Activated CD4-positive, CD25-positive, alpha-beta regulatory T cell (primary cell): Measurements from ENCODE around the gene ARPC2.
"Not testable (repeated sequence)": the region's sequence is repeated elsewhere in the genome, so short reads cannot be mapped to it uniquely, and the experiment has no call there.

ENCODE experiments used
- DNase-seq, 4 experiments: peaks; one replicate each; lab custom pipeline; 2025; lab: John Stamatoyannopoulos, UW

ARPC2 gene

GRCh38 chr2:218271487-218271797 is 54.5 kb downstream of the ARPC2 start:
- no peak for DNase-seq

- no peak for DNase-seq
Observed at GRCh38 chr2:218271865-218272530, 55.0 kb downstream of the ARPC2 start.

- peak; percentile 40 to 66 (median 58) for DNase-seq
Observed at GRCh38 chr2:218272531-218273212, 55.7 kb downstream of the ARPC2 start.

GRCh38 chr2:218273214-218273907 is 56.4 kb downstream of the ARPC2 start:
- not testable (repeated sequence) for DNase-seq

- no peak for DNase-seq
Observed at GRCh38 chr2:218273908-218274249, 56.9 kb downstream of the ARPC2 start.

- DNase-seq, result no peak
Observed at GRCh38 chr2:218274586-218274985, 57.6 kb downstream of the ARPC2 start.

GRCh38 chr2:218275371-218276072 is 58.5 kb downstream of the ARPC2 start:
- DNase-seq, result no peak

- DNase-seq, result no peak
Observed at GRCh38 chr2:218276986-218277755, 60.2 kb downstream of the ARPC2 start.

GRCh38 chr2:218277921-218278320 is 60.9 kb downstream of the ARPC2 start:
- DNase-seq, result no peak

- DNase-seq, result no peak
Observed at GRCh38 chr2:218278531-218279360, 61.8 kb downstream of the ARPC2 start.

- DNase-seq, result no peak
Observed at GRCh38 chr2:218280260-218280870, 63.4 kb downstream of the ARPC2 start.

GRCh38 chr2:218281449-218281848 is 64.5 kb downstream of the ARPC2 start:
- DNase-seq, result no peak

GRCh38 chr2:218282173-218282991 is 65.4 kb downstream of the ARPC2 start:
- no peak for DNase-seq

- peak in 3 of 4 experiments; percentile 16 to 30 (median 26) for DNase-seq
Observed at GRCh38 chr2:218284106-218284811, 67.3 kb downstream of the ARPC2 start.

- no peak for DNase-seq
Observed at GRCh38 chr2:218285604-218286003, 68.6 kb downstream of the ARPC2 start.

- DNase-seq, result peak in 3 of 4 experiments; percentile 30 to 35 (median 32)
Observed at GRCh38 chr2:218286570-218287459, 69.8 kb downstream of the ARPC2 start.

GRCh38 chr2:218289639-218290315 is 72.8 kb downstream of the ARPC2 start:
- no peak for DNase-seq
